PFSK-1 (cell line): ENCODE results near the gene FBXL16.

Experiments used
- POLR2AphosphoS5 ChIP-seq: IDR thresholded peaks from 2 replicates; pipeline ENCODE4 v1.6.1; 2012; ENCODE audit warnings: low read depth, mild to moderate bottlenecking, control low read depth, low read length, moderate library complexity
- REST ChIP-seq, 2 experiments: IDR thresholded peaks; 2 replicates each; pipeline versions ENCODE4 v1.6.1 to v1.8.0; 2011 to 2012; ENCODE audit warnings: low read depth in 2 of 2, low read length in 2 of 2, control low read depth in 1 of 2, inconsistent platforms in 1 of 2, mild to moderate bottlenecking in 1 of 2, moderate library complexity in 1 of 2; ENCODE audit not compliant: insufficient read depth in 1 of 2

GRCh38 chr16:666572-666971 is 39.0 kb downstream of the FBXL16 start:
- TF ChIP-seq POLR2AphosphoS5, result no peak
- no peak for TF ChIP-seq REST (IDR thresholded peaks at IDR 0.05; ENCODE audit: insufficient read depth in 1 of 2, low read depth in 2 of 2, low read length in 2 of 2)
